Bronchial epithelial cell (primary cell): Measurements from ENCODE around the gene MAP3K20. TPM values are rescaled to one million over a fixed set of nuclear protein-coding genes. Genes with fewer than 3 reads are reported as not detected.

Experiments
- DNase-seq: peaks from one replicate; pipeline ENCODE4 v3.0.0-alpha.2; 2010; ENCODE audit warnings: low read depth
- FAIRE-seq: peaks from 2 replicates; lab custom pipeline; 2011; peaks lifted over from hg19 to GRCh38; lab: Jason Lieb, UNC
- H3K27me3 ChIP-seq: 2 replicates; pipeline ENCODE4 v1.5.1; 2011; ENCODE audit warnings: low read length; ENCODE audit not compliant: control insufficient read depth, insufficient read depth
- H3K36me3 ChIP-seq: 2 replicates; pipeline ENCODE4 v1.5.1; 2011; ENCODE audit warnings: low read length; ENCODE audit not compliant: control insufficient read depth, insufficient read depth
- H3K4me3 ChIP-seq: 2 replicates; pipeline ENCODE4 v1.5.1; 2011; ENCODE audit warnings: mild to moderate bottlenecking, low read depth, low read length, control low read depth
- CTCF ChIP-seq: IDR thresholded peaks from 2 replicates; pipeline ENCODE4 v1.5.1; 2011; ENCODE audit warnings: mild to moderate bottlenecking, moderate library complexity, low read length, control low read depth, inconsistent platforms; ENCODE audit not compliant: insufficient read depth, severe bottlenecking
- total RNA-seq: library from RNA; depleted of rRNA; stranded (reverse); fragments of >200 nt; gene quantifications from 2 replicates; pipeline ENCODE4 v1.2.1, GENCODE V29; 2014

The MAP3K20 gene
- total RNA-seq, 1 donor from 2014 or later = 43.2 TPM

GRCh38 chr2:173181982-173182381, 106.3 kb downstream of the MAP3K20 start:
- Histone ChIP-seq H3K36me3 (no peaks in the 10 kb centered on the region), H3K4me3 (no peak overlapping the region), H3K27me3 (no peaks in the 10 kb centered on the region)
- FAIRE-seq (no peak), DNase-seq (no peak)
- TF ChIP-seq CTCF = no peak

GRCh38 chr2:173184031-173185004, 108.7 kb downstream of the MAP3K20 start:
- peak; percentile 90 for FAIRE-seq
- H3K36me3 ChIP-seq = no peaks in the 10 kb centered on the region

GRCh38 chr2:173185437-173185836, 109.8 kb downstream of the MAP3K20 start:
- Histone ChIP-seq H3K36me3 (no peaks in the 10 kb centered on the region), H3K4me3 (no peak overlapping the region), H3K27me3 (no peaks in the 10 kb centered on the region)
- DNase-seq (no peak), FAIRE-seq (no peak)
- no peak for TF ChIP-seq CTCF

More at GRCh38 chr2:173184031-173185004, 108.7 kb downstream of the MAP3K20 start:
- TF ChIP-seq CTCF = no peak
- peak; percentile 99 for DNase-seq
- Histone ChIP-seq H3K27me3 (no peaks in the 10 kb centered on the region), H3K4me3 (no peak overlapping the region)

GRCh38 chr2:173187941-173188788, 112.5 kb downstream of the MAP3K20 start:
- no peaks in the 10 kb centered on the region for H3K27me3 ChIP-seq
- no peak overlapping the region for H3K4me3 ChIP-seq
- FAIRE-seq (no peak), DNase-seq (peak; percentile 45)
- no peak for TF ChIP-seq CTCF
- H3K36me3 ChIP-seq = no peaks in the 10 kb centered on the region

GRCh38 chr2:173191601-173192000, 116.0 kb downstream of the MAP3K20 start:
- peak; percentile 58 for DNase-seq

More at GRCh38 chr2:173191601-173192000, 116.0 kb downstream of the MAP3K20 start:
- Histone ChIP-seq H3K4me3 (no peak overlapping the region), H3K27me3 (no peaks in the 10 kb centered on the region), H3K36me3 (no peaks in the 10 kb centered on the region)
- no peak for FAIRE-seq
- no peak for TF ChIP-seq CTCF
